T1000 (cell line): ENCODE measurements around the gene GRIN1.
A peak's percentile ranks its signal among the peaks of the same experiment; 100 is the strongest.

ENCODE experiments used
- DNase-seq: peaks from one replicate; lab custom pipeline; 2025; ENCODE audit warnings: mixed read lengths; lab: John Stamatoyannopoulos, UW

The GRIN1 gene

GRCh38 chr9:137178201-137178938 lies 39.4 kb downstream of the GRIN1 start:
- no peak for DNase-seq

- DNase-seq = no peak
Measured at GRCh38 chr9:137178939-137179630, 40.1 kb downstream of the GRIN1 start.

- no peak for DNase-seq
Measured at GRCh38 chr9:137179761-137180160, 40.8 kb downstream of the GRIN1 start.

- DNase-seq = no peak
Measured at GRCh38 chr9:137180491-137180890, 41.5 kb downstream of the GRIN1 start.

- DNase-seq = no peak
Measured at GRCh38 chr9:137181680-137182079, 42.7 kb downstream of the GRIN1 start.

- DNase-seq = no peak
Measured at GRCh38 chr9:137182836-137183235, 43.9 kb downstream of the GRIN1 start.

GRCh38 chr9:137183980-137184595 lies 45.1 kb downstream of the GRIN1 start:
- DNase-seq = no peak

GRCh38 chr9:137184881-137185660 lies 46.1 kb downstream of the GRIN1 start:
- no peak for DNase-seq

GRCh38 chr9:137185921-137186320 lies 47.0 kb downstream of the GRIN1 start:
- no peak for DNase-seq

GRCh38 chr9:137186385-137186784 lies 47.4 kb downstream of the GRIN1 start:
- no peak for DNase-seq

GRCh38 chr9:137187386-137187785 lies 48.4 kb downstream of the GRIN1 start:
- DNase-seq = no peak

GRCh38 chr9:137188086-137188489 lies 49.1 kb downstream of the GRIN1 start:
- DNase-seq = no peak

- DNase-seq = peak; percentile 88
Measured at GRCh38 chr9:137188490-137189296, 49.7 kb downstream of the GRIN1 start, which contains the start of the genes ANAPC2 and SSNA1. Gene ANAPC2, minus strand, starts transcription at chr9:137188560. Its CDS starts 28 bp downstream, at chr9:137188532. Gene SSNA1, plus strand, starts transcription at chr9:137188676. Its CDS starts 51 bp downstream, at chr9:137188727.

- no peak for DNase-seq
Measured at GRCh38 chr9:137189297-137190295, 50.6 kb downstream of the GRIN1 start.

- DNase-seq = no peak
Measured at GRCh38 chr9:137190315-137190856, 51.4 kb downstream of the GRIN1 start.

GRCh38 chr9:137191245-137191644 lies 52.3 kb downstream of the GRIN1 start:
- no peak for DNase-seq

- no peak for DNase-seq
Measured at GRCh38 chr9:137191691-137192447, 52.9 kb downstream of the GRIN1 start.

- no peak for DNase-seq
Measured at GRCh38 chr9:137192448-137192780, 53.5 kb downstream of the GRIN1 start.

- DNase-seq = no peak
Measured at GRCh38 chr9:137192859-137193258, 53.9 kb downstream of the GRIN1 start.
